Activated CD4-positive, alpha-beta T cell treated with anti-CD3 and anti-CD28 coated beads for 4 hours (primary cell): Measurements from ENCODE around the gene APRT.
"Not testable (repeated sequence)": the region's sequence is repeated elsewhere in the genome, so short reads cannot be mapped to it uniquely, and the experiment has no call there.

Experiments used
- DNase-seq, 2 donors: peaks; one replicate each; pipeline ENCODE4 v3.0.0-alpha.2; 2020

Gene APRT

DNA sequence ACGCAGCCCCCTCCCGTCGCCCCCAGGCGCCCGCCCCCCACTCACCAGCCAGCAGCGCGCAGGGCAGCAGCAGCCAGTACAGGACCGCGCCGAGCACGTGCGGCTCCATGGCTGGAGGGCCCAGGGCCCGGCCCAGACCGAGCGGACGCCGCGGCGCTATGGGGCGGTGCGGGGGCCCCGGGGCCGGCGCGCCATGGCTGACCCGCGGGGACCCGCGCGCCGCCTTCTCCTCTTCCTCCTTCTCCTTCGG lies 26.9 kb downstream of the APRT start:
- DNase-seq = no peak

DNA sequence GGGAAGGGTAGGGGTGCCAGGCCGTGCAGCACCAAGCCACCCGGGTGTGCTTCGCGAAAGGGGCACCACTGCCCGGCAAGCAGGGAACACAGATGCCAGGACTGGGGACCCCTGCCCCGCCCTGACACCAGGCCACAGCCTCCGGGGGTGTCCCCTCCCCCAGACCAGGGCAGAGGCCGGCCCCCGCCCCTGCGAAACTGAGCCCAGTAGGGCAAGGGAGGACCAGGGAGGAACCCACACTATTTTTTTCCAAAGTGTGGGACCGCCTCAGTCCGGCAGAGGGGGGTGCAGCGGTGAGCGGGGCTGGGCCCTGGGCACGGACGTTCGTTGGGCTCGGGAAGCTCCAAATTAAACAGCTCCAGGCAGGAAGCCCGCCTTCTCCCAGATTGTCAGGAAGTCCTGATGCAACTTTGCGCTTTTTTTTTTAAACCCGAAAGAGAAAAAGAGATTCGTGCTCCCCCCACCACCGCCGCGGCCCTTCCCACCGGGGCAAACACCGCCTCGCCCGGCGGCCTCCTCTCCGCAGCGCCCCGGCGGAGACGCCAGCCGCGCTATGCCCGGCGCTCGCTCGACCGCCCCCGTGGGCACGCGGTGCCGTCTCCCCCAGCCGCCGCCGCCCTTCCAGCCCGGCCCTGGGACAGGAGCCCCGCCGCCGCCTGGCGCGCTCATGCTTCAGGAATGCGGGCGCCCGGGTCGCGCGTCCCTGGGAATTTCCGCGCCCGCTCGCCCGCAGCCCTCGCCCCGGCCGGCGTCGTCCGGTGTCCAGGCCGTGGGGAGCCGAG lies 27.5 kb downstream of the APRT start:
- DNase-seq = peak; percentile 38 to 49

DNA sequence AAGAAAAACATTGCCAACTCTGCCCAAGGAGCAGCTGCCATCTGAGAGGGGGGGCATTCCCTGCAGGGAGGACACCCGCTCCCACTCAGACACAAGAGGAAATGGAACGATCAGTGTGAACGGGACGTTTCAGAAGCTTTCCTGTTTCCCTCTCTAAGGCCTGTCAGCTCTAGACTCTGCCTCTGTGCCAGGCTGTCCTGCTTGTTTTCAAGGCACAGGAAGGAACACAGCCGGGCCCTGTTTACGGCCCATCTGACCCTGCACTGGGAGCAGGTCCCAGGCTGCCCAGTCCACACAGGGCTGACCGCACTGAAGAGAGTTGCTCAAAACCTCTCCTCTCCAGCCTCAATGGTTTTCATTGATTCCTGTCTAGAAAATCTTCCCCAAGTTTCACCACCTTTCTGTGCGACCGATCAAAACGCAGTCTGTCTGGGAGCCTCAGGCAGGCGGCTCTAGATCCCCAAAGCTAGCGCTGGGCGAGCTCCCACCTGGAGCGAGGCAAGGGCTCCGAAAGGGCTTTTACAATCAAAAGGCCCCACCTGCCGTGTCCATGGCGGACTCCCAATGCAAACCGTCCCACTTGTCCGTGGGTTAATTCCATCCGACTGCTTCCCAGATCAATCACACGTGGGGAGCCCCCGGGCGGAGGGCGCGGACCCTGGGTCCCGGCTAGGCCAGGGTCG lies 28.2 kb downstream of the APRT start:
- no peak for DNase-seq

DNA sequence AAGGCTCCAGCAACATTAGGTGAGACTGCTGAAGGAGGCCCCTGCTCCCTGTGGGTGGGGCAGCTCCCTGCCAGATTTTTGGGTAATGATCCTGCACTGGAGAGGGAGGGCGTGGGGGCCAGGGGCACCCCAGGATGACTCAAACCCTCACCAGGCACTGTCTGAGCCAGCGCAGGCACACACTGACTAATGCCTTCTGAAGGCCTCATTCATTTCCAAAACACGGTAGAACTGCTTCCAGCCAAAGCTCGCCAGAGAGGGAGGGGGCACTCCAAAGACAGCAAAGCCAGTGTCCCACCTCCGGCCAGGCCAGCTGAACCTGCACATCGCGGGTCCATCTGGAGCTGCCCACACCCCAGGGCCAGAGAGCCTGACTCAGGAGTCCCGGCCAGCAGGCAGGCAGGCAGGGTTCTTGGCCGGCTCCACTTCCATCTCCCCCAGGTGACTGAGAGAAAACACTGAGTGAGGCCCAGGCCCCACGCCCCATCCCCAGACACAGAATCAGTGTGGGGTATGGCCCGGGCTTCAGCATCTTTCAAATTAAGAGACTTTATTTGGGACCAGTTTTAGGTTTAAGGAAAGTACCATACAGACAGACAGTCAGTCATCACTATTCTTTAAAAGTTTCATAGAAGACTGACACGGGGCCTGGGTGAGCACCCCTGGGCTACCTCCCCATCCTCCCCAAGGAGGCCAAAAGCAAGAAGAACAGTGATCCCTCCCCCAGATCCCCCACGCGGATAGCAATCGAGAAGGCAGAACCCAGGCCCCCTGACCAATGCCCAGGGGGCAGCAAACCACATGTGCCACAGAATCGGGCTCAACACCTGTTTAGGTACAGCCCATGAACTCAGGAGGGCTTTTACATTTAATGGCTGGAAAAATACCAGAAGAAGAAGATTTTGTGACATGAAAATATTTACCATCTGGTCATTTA lies 29.0 kb downstream of the APRT start:
- peak; percentile 77 to 81 for DNase-seq

DNA sequence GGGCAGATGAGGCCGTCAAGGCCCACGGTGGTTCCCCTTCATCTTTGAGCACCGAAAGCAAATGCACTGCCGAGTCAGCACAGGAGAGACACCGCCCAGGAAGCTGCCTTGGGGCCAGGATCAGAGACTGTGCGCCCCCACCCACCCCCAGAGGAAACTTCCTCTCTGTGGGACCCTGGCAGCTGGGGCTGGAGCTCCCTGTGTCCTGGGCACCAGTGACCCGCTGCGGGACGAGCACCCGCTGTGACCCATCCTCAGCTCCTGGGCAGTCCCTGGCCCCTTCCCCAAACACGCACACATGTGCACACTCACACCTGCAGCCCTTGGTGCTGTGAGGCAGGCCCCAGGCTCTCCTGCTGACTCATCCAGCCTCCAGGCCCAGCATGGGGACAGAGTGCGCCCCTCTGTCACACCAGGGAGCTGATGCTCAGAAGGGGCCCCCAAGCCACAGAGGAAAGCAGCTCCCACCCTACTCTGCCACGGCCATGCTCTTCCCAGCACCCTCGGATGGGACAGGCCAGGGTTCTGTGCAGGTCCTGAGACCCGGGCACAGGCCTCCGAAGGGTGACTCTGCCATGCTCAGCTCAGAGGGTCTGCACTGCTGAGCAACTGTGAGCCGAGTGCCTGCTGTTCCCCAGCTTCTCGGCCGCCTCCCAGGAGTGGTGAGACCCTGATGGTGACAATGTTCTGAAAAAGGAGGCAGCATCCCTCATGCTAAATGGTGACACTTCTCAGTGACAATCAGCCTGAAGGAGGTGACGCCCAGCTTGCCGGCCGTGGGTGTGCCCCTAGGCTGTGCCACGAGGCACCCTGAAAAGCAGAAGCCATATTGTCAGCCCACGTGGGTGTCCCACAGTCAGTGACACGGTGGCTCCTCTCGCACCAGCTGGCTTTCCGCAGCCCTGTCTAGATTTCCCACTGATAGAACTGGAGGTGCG lies 30.3 kb downstream of the APRT start:
- peak; percentile 68 to 80 for DNase-seq

DNA sequence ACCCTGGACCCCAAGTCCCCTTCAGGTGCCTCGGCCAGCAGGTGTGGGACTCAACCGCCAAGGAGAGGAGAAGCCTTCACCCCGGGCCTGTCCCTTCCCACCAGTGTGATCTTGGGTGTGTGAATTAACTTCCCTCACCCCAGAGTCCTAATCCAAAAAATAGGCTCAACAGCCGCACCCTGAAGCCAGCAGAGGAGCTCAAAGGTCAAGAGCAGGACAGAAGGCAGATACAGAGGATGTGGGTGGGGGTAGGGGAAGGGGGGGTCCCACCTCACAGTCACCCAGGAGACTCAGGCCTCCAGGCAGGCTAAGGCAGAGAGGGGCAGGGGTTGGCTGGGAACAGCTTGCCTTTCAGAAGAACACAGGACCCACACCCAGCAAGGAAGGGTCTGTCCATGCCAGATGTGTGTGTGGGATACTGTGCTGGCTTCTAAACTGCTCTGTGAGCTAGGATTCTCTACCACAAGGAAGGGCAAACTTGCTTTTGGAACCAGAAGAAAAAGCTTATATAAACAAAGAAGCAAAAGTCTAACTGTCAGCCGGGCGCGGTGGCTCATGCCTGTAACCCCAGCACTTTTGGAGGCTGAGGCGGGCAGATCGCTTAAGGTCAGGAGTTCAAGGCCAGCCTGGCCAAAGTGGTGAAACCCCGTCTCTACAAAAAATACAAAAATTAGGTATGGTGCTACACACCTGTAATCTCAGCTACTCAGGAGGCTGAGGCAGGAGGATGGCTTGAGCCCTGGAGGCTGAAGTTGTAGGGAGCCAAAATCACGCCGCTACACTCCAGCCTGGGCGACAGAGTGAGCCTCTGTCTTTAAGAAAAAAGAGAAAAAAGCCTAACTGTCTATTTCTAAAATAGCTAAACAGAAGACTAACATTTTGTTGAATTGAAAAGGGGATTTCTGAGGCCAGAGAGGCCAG lies 31.3 kb downstream of the APRT start:
- DNase-seq = no peak

DNA sequence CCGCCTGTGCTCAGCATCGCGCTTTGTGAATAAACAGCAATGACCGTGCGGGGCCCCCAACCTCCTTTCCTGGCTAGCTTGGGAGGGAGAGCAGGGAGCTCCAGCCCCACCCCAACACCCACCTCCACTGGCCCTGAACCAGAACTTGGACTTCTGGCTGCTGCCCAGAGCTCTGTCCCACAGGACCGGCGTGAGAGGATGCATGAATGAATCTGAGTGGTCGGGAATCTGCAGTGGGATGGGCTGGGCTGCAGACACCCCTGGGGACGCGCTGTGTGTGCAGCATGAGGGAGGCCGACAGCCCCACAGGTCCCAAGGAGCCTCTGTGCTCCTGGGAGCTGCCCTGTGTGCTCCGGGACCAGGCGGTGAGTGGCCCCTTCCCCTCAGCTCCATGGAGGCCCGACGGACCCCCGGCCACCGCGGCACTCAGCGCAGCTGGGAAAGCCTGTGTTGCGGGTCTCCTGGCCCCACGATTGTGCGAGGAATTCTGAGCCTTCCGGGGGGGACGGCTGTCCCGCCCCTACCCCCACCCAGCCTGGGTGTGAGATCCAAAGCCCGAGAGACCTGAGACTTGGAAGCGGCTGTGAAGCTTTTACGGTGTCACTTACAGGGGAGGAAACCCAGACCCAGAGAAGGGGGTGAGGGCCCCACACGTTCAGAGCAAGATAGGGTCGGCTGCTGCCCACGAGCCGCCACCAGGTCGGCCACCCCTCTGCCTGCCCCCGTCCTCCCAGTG lies 32.2 kb downstream of the APRT start:
- no peak for DNase-seq

DNA sequence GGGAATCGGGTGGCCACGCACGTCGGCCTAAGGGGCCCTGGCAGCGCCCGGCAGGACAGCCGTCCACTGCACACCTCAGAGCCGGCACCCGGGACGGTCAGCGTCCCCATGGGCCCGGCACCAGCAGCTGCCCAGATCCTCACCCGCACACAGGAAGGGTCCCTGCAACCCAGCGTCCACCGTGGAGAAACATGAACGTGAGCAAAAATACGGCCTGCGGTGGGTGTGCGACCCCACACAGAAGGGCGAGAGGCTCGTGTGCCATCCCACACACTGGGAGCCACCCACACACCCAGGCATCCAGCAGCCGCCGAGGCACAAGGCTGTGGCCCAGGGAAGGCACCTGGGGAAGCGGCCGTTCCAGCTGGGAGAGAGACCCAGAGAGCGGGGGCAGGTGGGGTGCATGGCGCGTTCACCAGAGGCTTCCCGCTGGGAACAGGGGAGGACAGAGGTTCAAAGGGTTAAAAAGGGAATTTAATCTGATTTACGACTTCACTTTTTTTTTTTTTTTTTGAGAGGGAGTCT lies 33.1 kb downstream of the APRT start:
- DNase-seq = no peak

DNA sequence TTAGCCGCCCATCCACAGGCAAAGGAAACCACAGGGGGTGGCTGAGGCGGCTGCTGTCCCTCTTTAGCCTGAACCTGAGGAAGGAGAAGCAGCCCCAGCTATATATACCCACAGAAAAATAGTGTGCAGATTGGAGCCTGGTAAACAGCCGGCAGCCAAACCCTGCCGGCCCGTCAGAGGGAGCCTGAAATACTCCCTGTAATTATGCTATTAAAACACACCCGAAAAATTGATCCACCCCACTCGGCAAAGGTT lies 33.5 kb downstream of the APRT start:
- DNase-seq = no peak

DNA sequence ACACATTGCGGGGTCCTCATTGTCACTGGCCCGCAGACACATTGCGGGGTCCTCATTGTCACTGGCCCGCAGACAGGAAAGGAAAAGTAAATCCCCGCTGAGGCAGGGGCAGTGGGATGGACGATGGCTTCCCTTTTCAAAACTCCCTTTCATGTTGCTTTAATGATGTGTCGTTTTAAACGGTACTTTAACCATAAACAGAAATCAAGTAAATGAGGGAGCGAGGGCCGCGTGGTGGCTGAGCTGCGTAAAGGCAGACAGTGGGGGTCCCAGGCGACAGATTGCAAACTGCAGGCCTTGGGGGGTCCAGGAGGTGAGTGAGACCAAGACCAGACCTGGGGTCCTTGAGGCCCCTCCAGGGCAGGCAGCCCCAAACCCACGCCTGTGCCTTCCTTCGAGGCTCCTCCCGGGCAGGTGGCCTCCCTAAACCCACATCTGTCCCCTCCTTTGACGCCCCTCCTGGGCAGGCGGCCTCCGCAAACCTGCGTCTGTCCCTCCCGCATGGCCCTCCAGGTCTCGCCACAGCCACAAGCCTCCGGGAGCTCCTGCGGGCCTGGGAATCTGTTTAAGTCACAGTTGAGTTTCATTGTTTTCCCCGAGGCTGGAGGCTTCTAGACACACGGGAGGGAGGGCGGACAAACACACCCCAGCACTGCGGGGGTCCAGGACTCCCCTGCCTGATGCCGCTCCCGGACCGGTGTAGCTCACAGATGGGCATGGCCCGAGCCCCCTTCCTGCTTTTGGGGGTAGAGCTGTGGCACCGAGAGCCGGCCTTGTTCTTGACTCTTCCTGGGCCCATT lies 34.1 kb downstream of the APRT start:
- no peak for DNase-seq

DNA sequence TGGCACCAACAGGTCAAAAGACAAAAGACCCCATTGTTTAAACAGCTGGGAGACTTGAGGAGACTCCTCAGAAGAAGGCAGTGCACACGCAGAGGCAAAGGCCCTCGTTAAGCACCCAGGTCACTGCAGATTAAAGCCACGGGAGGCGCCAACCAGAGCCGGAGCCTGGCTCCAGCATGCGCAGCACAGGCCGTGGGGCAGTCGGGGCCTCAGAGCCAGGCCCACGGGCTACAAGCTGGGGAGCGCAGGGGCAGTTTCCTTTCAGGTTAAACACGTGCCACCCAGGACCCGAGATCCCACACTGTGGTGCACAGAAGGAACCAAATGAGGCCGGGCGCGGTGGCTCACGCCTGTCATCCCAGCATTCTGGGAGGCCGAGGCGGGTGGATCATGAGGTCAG lies 35.9 kb downstream of the APRT start:
- no peak for DNase-seq

DNA sequence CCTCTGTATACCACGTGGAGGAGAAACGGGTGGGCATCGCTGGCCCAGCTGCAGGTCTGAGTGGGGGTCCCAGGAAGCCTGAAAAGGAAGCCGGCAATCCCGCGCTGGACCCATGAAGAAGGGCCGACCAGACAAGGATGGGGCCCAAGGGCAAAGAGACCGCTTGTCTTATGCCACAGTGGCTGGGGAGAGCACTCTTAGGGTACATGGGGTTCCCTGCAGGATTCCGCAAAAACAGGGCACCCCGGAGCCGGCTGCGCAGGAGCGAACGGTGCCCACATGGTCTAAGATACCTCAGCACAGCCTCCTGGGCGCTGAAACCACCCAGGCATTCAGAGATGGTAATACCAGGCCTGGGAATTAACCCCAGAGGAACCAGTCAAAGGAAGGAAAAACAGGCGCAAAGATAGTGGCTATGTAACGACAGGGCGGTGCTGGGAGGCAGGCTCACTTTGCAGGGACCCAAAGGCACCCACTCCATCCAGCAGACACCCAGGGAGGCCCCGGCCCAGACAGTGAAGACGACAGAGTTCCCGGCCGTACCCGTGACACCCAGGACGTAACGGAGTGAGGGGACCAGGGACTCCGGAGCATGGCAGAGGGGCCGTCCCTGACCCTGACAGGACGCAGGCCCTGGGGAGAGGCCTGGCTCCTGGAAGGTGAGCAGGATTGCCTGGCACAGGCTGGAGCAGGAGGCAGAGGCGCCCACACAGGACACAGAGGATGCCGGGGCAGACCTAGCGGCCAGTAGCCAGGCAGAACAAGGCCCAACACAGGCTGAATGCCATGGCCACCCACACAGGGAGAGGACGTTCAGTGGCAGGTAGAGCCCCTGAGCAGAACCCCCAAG lies 37.0 kb downstream of the APRT start:
- DNase-seq = no peak

DNA sequence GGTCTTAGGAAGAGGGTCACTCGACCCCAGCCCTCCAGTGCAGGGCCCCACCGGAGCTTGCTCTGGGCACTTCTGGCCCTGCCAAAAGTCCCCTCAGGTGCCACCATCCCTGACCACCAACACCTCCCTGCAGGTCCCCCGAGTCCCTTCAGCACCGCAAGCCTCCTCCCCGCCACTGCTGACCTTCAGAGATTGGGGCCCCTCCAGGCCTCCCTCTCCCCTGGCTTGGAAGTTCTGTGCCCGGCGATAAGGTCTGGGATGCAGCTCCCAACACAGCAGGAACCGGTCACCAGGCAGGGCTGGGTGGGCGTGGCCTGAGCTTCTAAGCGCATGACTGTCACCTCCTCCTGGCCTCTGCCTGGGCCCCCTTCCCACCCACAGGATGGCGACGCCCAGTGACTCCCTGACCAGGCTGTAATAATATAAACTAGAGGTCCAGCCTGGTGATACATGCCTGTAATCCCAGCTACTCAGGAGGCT lies 37.9 kb downstream of the APRT start:
- DNase-seq = no peak

DNA sequence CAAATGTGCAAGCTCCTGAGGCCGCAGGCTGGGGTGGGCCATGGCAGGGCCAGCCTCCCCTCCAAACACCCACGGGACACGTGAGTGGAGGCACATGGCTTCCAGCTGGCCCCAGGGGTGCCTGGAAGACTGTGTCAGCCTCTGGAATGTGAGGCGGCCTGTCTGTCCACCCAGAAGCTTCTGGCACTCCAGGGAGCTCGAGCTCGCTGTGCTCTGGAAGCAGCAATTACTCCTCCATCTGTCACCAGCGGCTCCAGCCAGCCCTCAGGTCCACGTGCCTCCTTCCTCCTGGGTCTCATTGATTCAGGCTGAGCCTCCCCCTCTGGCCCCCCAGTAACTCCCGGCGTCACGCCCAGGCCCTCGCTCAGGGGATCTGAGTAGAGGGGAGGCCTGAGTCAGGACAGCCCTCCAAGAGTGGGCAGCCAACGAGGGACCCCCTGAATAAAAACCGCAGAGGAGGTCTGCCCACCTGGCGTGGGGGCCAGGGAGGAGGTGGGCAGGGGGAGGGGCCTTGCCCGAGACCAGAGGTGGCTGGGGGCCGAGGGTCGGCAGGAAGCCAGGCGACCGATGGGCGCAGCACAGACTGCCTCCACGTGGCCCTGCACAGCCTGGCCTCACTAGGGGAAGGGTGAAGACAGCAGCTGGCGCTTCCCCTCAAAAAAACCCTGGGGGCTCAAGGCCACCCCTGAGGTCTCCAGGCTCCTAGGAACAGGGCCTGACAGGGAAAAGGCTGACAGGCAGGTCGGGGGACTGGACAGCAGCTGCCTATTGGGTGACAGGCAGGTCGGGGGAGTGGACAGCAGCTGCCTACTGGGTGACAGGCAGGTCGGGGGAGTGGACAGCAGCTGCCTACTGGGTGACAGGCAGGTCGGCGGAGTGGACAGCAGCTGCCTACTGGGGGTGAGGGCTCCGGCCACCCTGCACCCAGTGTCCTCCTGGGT lies 38.6 kb downstream of the APRT start:
- no peak for DNase-seq

DNA sequence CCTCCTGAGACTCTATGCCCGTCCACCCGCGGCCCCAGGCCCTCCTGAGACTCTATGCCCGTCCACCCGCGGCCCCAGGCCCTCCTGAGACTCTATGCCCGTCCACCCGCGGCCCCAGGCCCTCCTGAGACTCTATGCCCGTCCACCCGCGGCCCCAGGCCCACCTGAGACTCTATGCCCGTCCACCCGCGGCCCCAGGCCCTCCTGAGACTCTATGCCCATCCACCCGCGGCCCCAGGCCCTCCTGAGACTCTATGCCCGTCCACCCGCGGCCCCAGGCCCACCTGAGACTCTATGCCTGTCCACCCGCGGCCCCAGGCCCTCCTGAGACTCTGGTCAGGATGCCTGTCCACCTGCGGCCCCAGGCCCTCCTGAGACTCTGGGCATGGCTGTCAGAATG lies 39.9 kb downstream of the APRT start:
- not testable (repeated sequence) for DNase-seq

DNA sequence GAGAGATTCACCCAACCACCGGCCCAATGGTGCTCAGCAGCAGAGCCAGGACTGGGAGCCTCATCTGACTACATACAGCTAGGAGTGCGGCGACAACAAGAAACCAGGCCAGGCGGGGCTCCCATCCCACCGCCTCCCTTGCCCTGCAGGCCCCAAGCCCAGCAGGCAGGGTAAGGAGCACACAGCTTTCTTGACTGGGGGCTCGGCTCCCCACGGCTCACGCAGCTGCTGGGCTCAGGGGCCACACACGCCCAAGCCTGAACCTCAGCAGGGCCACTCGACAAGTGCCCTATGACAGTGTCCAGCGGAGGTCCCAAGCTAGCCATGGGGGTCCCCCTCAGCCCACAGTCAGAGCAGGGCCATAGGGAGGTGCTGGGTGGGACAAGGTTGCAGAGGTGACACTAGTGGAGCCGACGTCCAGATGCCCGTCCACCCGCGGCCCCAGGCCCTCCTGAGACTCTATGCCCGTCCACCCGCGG lies 40.4 kb downstream of the APRT start:
- DNase-seq = no peak
